Breast epithelium (tissue), 4 donors: ENCODE measurements around the gene SH3TC1. TPM values are rescaled to one million over a fixed set of nuclear protein-coding genes. Genes with fewer than 3 reads are reported as not detected.

Source experiments
- DNase-seq, 2 donors: peaks; one replicate each; pipeline ENCODE4 v3.0.0-alpha.2; 2019; ENCODE audit warnings: low spot score in 2 of 2
- H3K27ac ChIP-seq, 2 donors: fragments of 200-600 bp; sonication (generic) in 1 of 2; one replicate each; pipeline ENCODE4 v1.5.1; 2016 to 2019; ENCODE audit warnings: mild to moderate bottlenecking in 1 of 2
- H3K27me3 ChIP-seq, 2 donors: fragments of 200-600 bp; sonication (generic) in 1 of 2; one replicate each; pipeline versions ENCODE4 v1.5.1 to v1.6.0; 2017 to 2019; ENCODE audit warnings: control low read depth in 1 of 2, mild to moderate bottlenecking in 1 of 2
- H3K36me3 ChIP-seq: fragments of 200-600 bp; one replicate; pipeline ENCODE4 v1.5.1; 2019
- H3K4me1 ChIP-seq, 2 donors: fragments of 200-600 bp; sonication (generic); one replicate each; pipeline ENCODE4 v1.5.1; 2016 to 2019; ENCODE audit warnings: control low read depth in 1 of 2
- H3K4me3 ChIP-seq, 3 donors: fragments of 200-600 bp; sonication (generic); 1 replicate in 2 of 3; 2 replicates in 1 of 3; pipeline ENCODE4 v1.5.1; 2016 to 2019; ENCODE audit warnings: mild to moderate bottlenecking in 3 of 3, moderate library complexity in 2 of 3
- H3K9me3 ChIP-seq, 2 donors: fragments of 200-600 bp; sonication (generic) in 1 of 2; one replicate each; pipeline ENCODE4 v1.5.1; 2016 to 2019; ENCODE audit warnings: control low read depth in 1 of 2
- CTCF ChIP-seq, 3 donors: fragments of 450-650 bp; IDR thresholded peaks; one replicate each; pipeline ENCODE4 v1.5.1; 2016 to 2017; ENCODE audit warnings: antibody characterized with exemption in 3 of 3, mild to moderate bottlenecking in 3 of 3, moderate library complexity in 3 of 3
- POLR2A ChIP-seq: fragments of 450-650 bp; IDR thresholded peaks from one replicate; pipeline ENCODE4 v1.6.1; 2016; ENCODE audit warnings: antibody characterized with exemption, mild to moderate bottlenecking, moderate library complexity
- POLR2AphosphoS5 ChIP-seq, 3 donors: sonication (generic); formaldehyde crosslinking; IDR thresholded peaks; one replicate each; pipeline ENCODE4 v1.6.1; 2017; ENCODE audit warnings: antibody characterized with exemption in 3 of 3
- intact Hi-C: fragments of 100-400 bp; cut with DNase I; formaldehyde crosslinking; loops from one replicate; pipeline ENCODE4 v1.15.1; 2023; ENCODE audit warnings: low total_unique reads
- total RNA-seq, 3 donors: library from RNA; depleted of rRNA; stranded (reverse); fragments of >200 nt; gene quantifications; one replicate each; pipeline ENCODE4 v1.1.0, GENCODE V29; 2016

SH3TC1 gene
- total RNA-seq, 3 donors from 2014 or later = 16.4 to 28.8 (median 17.3) TPM

- Histone ChIP-seq H3K4me1 (peaks cover 0 to 5% of the 10 kb centered on the region in 2 donors), H3K27ac (peak overlapping the region; percentile 38 to 85), H3K36me3 (no peaks in the 10 kb centered on the region), H3K9me3 (no peaks in the 10 kb centered on the region), H3K4me3 (no peak overlapping the region), H3K27me3 (no peaks in the 10 kb centered on the region)
- TF ChIP-seq CTCF (IDR thresholded peaks at IDR 0.05) = no peak
- no peak for TF ChIP-seq POLR2A
- no peak for TF ChIP-seq POLR2AphosphoS5 (IDR thresholded peaks at IDR 0.05)
- no peak for DNase-seq
- intact Hi-C loops = no loop called here
Observed at GRCh38 chr4:8189551-8190466, 9.3 kb upstream of the SH3TC1 start.

- no peak for TF ChIP-seq POLR2A
- TF ChIP-seq POLR2AphosphoS5 (IDR thresholded peaks at IDR 0.05) = peak in 2 of 3 donors; percentile 51 to 58
- TF ChIP-seq CTCF (IDR thresholded peaks at IDR 0.05) = no peak
- peaks cover 0 to 5% of the 10 kb centered on the region in 2 donors for H3K4me1 ChIP-seq
- no peak overlapping the region for H3K4me3 ChIP-seq
- H3K27me3 ChIP-seq = no peaks in the 10 kb centered on the region
- intact Hi-C loops = no loop called here
- H3K36me3 ChIP-seq = no peaks in the 10 kb centered on the region
- peak overlapping the region; percentile 4 to 85 for H3K27ac ChIP-seq
- peak in 1 of 2 donors; percentile 50 for DNase-seq
- H3K9me3 ChIP-seq = no peaks in the 10 kb centered on the region
Observed at GRCh38 chr4:8191136-8191747, 7.8 kb upstream of the SH3TC1 start.

- intact Hi-C loops = no loop called here
- H3K4me1 ChIP-seq = peaks cover 0 to 5% of the 10 kb centered on the region in 2 donors
- H3K27ac ChIP-seq = no peak overlapping the region
- H3K9me3 ChIP-seq = no peaks in the 10 kb centered on the region
- no peak for DNase-seq
- H3K4me3 ChIP-seq = no peak overlapping the region
- no peaks in the 10 kb centered on the region for H3K27me3 ChIP-seq
- H3K36me3 ChIP-seq = no peaks in the 10 kb centered on the region
- TF ChIP-seq POLR2AphosphoS5 (IDR thresholded peaks at IDR 0.05) = no peak
- no peak for TF ChIP-seq CTCF (IDR thresholded peaks at IDR 0.05)
- TF ChIP-seq POLR2A = no peak
Observed at GRCh38 chr4:8192748-8193738, 6.0 kb upstream of the SH3TC1 start.

- peak overlapping the region; percentile 3 to 28 for H3K27ac ChIP-seq
- H3K4me1 ChIP-seq = peaks cover 0 to 7% of the 10 kb centered on the region in 2 donors
Observed at GRCh38 chr4:8194306-8195242, 4.5 kb upstream of the SH3TC1 start.

More at GRCh38 chr4:8194306-8195242, 4.5 kb upstream of the SH3TC1 start:
- no peaks in the 10 kb centered on the region for H3K27me3 ChIP-seq
- H3K9me3 ChIP-seq = no peaks in the 10 kb centered on the region
- DNase-seq = no peak
- intact Hi-C loops = no loop called here
- H3K4me3 ChIP-seq = no peak overlapping the region
- H3K36me3 ChIP-seq = no peaks in the 10 kb centered on the region
- TF ChIP-seq POLR2AphosphoS5 (IDR thresholded peaks at IDR 0.05) = no peak
- TF ChIP-seq CTCF (IDR thresholded peaks at IDR 0.05) = no peak
- TF ChIP-seq POLR2A = no peak
